ENCODE data around the gene MICAL3.

DNA sequence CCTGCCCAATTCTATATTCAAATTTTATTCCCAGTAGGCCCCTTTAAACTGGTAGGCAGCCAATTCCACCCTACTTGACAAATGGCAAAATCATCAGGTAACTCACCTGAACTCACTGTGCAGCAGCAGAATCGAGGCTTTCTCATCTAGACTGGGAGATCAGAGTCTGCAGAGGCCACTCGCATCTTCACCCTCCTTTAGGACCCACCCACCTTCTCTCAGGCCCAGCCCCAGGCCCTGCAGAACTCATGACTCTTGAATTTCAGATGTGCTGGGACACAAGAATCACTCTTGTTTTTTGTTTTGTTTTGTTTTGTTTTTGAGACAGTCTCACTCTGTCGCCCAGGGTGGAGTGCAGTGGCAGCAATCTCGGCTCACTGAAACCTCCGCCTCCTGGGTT is 38.8 kb downstream of the MICAL3 start:
- TF ChIP-seq, protein P1, sequence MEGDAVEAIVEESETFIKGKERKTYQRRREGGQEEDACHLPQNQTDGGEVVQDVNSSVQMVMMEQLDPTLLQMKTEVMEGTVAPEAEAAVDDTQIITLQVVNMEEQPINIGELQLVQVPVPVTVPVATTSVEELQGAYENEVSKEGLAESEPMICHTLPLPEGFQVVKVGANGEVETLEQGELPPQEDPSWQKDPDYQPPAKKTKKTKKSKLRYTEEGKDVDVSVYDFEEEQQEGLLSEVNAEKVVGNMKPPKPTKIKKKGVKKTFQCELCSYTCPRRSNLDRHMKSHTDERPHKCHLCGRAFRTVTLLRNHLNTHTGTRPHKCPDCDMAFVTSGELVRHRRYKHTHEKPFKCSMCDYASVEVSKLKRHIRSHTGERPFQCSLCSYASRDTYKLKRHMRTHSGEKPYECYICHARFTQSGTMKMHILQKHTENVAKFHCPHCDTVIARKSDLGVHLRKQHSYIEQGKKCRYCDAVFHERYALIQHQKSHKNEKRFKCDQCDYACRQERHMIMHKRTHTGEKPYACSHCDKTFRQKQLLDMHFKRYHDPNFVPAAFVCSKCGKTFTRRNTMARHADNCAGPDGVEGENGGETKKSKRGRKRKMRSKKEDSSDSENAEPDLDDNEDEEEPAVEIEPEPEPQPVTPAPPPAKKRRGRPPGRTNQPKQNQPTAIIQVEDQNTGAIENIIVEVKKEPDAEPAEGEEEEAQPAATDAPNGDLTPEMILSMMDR (IDR thresholded peaks at IDR 0.05): no peak
- TF ChIP-seq POLR2A (IDR thresholded peaks at IDR 0.05): no peak
